A549 (cell line): ENCODE measurements around the gene TAS2R50.

ENCODE experiments used
- CBX8 ChIP-seq: fragments of 200-600 bp; sonication (generic); IDR thresholded peaks from 2 replicates; pipeline ENCODE4 v1.6.1; 2016
- CHD4 ChIP-seq: fragments of 200-600 bp; sonication (generic); IDR thresholded peaks from 2 replicates; pipeline ENCODE4 v1.6.1; 2016; ENCODE audit warnings: antibody characterized with exemption, mild to moderate bottlenecking, borderline replicate concordance
- NFE2L2 ChIP-seq: fragments of 150-350 bp; conservative IDR thresholded peaks from 2 replicates; pipeline ENCODE4 v1.6.1; 2014; ENCODE audit warnings: low read length
- POLR2A ChIP-seq: IDR thresholded peaks from 2 replicates; pipeline ENCODE4 v1.6.1; 2012; ENCODE audit warnings: mild to moderate bottlenecking, low read length
- SREBF2 ChIP-seq: fragments of 450-650 bp; IDR thresholded peaks from 2 replicates; pipeline ENCODE4 v1.6.1; 2014; ENCODE audit warnings: mild to moderate bottlenecking, moderate library complexity
- ZSCAN20 ChIP-seq: fragments of 250-450 bp; sonication (Bioruptor Pico); IDR thresholded peaks from 2 replicates; pipeline ENCODE4 v1.8.0; 2022; ENCODE audit warnings: mild to moderate bottlenecking, moderate library complexity
- TF ChIP-seq, protein P1 (sequence below): fragments of >200 bp; sonication (Bioruptor Twin); formaldehyde crosslinking; IDR thresholded peaks from 3 replicates; pipeline ENCODE4 v1.5.1; 2016

GRCh38 chr12:11031307-11031706 is 44.6 kb upstream of the TAS2R50 start, which contains the start of gene TAS2R31:
- TF ChIP-seq POLR2A: no peak
- TF ChIP-seq, protein P1, sequence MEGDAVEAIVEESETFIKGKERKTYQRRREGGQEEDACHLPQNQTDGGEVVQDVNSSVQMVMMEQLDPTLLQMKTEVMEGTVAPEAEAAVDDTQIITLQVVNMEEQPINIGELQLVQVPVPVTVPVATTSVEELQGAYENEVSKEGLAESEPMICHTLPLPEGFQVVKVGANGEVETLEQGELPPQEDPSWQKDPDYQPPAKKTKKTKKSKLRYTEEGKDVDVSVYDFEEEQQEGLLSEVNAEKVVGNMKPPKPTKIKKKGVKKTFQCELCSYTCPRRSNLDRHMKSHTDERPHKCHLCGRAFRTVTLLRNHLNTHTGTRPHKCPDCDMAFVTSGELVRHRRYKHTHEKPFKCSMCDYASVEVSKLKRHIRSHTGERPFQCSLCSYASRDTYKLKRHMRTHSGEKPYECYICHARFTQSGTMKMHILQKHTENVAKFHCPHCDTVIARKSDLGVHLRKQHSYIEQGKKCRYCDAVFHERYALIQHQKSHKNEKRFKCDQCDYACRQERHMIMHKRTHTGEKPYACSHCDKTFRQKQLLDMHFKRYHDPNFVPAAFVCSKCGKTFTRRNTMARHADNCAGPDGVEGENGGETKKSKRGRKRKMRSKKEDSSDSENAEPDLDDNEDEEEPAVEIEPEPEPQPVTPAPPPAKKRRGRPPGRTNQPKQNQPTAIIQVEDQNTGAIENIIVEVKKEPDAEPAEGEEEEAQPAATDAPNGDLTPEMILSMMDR: no peak
- no peak for TF ChIP-seq ZSCAN20 (CRISPR knock-in tag)
- TF ChIP-seq CHD4: no peak
- no peak for TF ChIP-seq SREBF2
- no peak for TF ChIP-seq NFE2L2
- no peak for TF ChIP-seq CBX8
